Esophagus muscularis mucosa (tissue), 4 donors: ENCODE measurements around the gene SNUPN. TPM values are rescaled to one million over a fixed set of nuclear protein-coding genes. Genes with fewer than 3 reads are reported as not detected.

ENCODE experiments used
- DNase-seq: peaks from one replicate; pipeline ENCODE4 v3.0.0-alpha.2; 2017; ENCODE audit errors: extremely low spot score
- H3K27ac ChIP-seq, 4 donors: fragments of 200-600 bp; sonication (generic); replicated peaks in 1 of 4; 1 replicate in 3 of 4; 2 replicates in 1 of 4; pipeline ENCODE4 v1.5.1; 2016 to 2019; ENCODE audit warnings: mild to moderate bottlenecking in 1 of 4
- H3K27me3 ChIP-seq, 4 donors: fragments of 200-600 bp; sonication (generic); one replicate each; pipeline versions ENCODE4 v1.5.1 to v1.6.0; 2016 to 2019
- H3K36me3 ChIP-seq, 4 donors: fragments of 200-600 bp; sonication (generic); one replicate each; pipeline ENCODE4 v1.5.1; 2016 to 2019
- H3K4me1 ChIP-seq, 4 donors: fragments of 200-600 bp; sonication (generic); one replicate each; pipeline ENCODE4 v1.5.1; 2016 to 2019
- H3K4me3 ChIP-seq, 4 donors: fragments of 200-600 bp; sonication (generic); 1 replicate in 2 of 4; 2 replicates in 2 of 4; pipeline ENCODE4 v1.5.1; 2016 to 2019; ENCODE audit warnings: mild to moderate bottlenecking in 4 of 4, moderate library complexity in 1 of 4
- H3K9me3 ChIP-seq, 4 donors: fragments of 200-600 bp; sonication (generic); 1 replicate in 3 of 4; 2 replicates in 1 of 4; pipeline ENCODE4 v1.5.1; 2016 to 2019
- CTCF ChIP-seq, 3 experiments: fragments of 200-600 bp in 2 of 3; fragments of 450-650 bp in 1 of 3; sonication (generic) in 2 of 3; IDR thresholded peaks; one replicate each; pipeline ENCODE4 v1.5.1; 2017 to 2019; ENCODE audit warnings: antibody characterized with exemption in 3 of 3, mild to moderate bottlenecking in 2 of 3, moderate library complexity in 1 of 3
- EP300 ChIP-seq: sonication (generic); formaldehyde crosslinking; IDR thresholded peaks from one replicate; pipeline ENCODE4 v1.6.1; 2017; ENCODE audit warnings: antibody characterized with exemption
- POLR2A ChIP-seq: fragments of 450-650 bp; IDR thresholded peaks from one replicate; pipeline ENCODE4 v1.6.1; 2017; ENCODE audit warnings: antibody characterized with exemption, moderate library complexity, mild to moderate bottlenecking, low read depth
- POLR2AphosphoS5 ChIP-seq, 2 donors: sonication (generic); formaldehyde crosslinking; IDR thresholded peaks; one replicate each; pipeline ENCODE4 v1.6.1; 2017; ENCODE audit warnings: antibody characterized with exemption in 2 of 2
- WGBS: methylation state at CpG from one replicate; pipeline ENCODE4 v1.1.5; 2018; 5-methylcytosine and 5-hydroxymethylcytosine counted together
- intact Hi-C: fragments of 100-400 bp; cut with DNase I; formaldehyde crosslinking; loops from one replicate; pipeline ENCODE4 v1.15.1; 2023
- total RNA-seq, 4 donors: library from RNA; depleted of rRNA; stranded (reverse); fragments of >200 nt; gene quantifications; one replicate each; pipeline versions ENCODE4 v1.1.0 to v1.2.1, GENCODE V29; 2016

Gene SNUPN
- total RNA-seq, 4 donors from 2014 or later, result 16.6 to 23.4 (median 18.8) TPM

DNA sequence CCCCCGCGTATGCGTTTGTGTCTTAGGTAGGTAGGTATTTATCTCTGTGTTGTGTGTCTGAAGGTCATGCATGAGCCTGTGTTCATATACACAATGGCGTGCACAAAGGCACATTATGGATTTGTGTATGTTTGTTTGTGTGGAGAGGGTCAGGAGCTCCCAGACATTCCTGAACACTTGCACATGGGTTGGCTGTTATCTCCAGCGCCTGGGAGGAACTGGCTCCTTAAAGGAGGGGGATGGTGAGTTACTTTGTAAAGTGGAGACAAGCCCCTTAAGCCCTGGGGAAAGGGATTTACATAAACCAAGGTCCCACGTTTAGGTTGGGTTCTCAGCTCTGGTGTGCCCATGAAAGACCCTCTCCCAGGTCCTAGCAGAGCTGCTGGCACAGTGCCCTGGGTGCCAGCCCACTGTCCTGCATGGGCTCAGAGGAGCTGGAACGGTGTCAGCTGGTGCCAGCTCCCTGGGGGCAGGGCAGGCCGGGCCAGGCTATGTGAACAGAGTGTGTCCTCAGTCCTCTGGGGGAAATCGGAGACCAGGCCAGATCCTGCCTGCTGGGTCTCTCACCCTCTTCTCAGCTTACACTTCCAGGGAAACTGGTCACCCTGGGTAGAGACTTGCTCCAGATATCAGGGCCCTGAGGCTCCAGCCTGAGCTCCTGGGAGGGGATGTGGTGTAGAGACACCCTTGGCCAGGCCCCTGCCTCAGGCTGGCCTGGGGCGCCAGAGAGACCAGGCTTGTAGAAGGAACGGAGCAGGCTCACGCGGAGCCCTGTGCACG lies 47.3 kb upstream of the SNUPN start:
- H3K27me3 ChIP-seq, result no peaks in the 10 kb centered on the region
- peak; percentile 18 to 51 for TF ChIP-seq POLR2AphosphoS5 (IDR thresholded peaks at IDR 0.05)
- no peak for TF ChIP-seq POLR2A
- H3K27ac ChIP-seq, result peak overlapping the region; percentile 78 to 88 (median 87)
- H3K36me3 ChIP-seq, result peaks cover 0 to 38% (median 22%) of the 10 kb centered on the region in 4 donors
- WGBS, result 32% methylated on average over 10 of the region's 14 CpGs
- DNase-seq, result no peak
- intact Hi-C loops, result no loop called here
- peaks cover 28 to 70% (median 69%) of the 10 kb centered on the region in 4 donors for H3K4me1 ChIP-seq
- no peaks in the 10 kb centered on the region for H3K9me3 ChIP-seq
- peak overlapping the region in 2 of 4 donors; percentile 1 to 7 for H3K4me3 ChIP-seq

- peak overlapping the region; percentile 78 to 88 (median 87) for H3K27ac ChIP-seq
- TF ChIP-seq POLR2AphosphoS5 (IDR thresholded peaks at IDR 0.05) (peak in 1 of 2 donors; percentile 64), EP300 (no peak)
- DNase-seq, result no peak
- H3K9me3 ChIP-seq, result no peaks in the 10 kb centered on the region
- peaks cover 0 to 29% (median 13%) of the 10 kb centered on the region in 4 donors for H3K36me3 ChIP-seq
- no peak overlapping the region for H3K4me3 ChIP-seq
- no peaks in the 10 kb centered on the region for H3K27me3 ChIP-seq
- intact Hi-C loops, result no loop called here
- WGBS, result 66% methylated on average over 11 of the region's 11 CpGs
- peaks cover 37 to 79% (median 78%) of the 10 kb centered on the region in 4 donors for H3K4me1 ChIP-seq
These were observed 46.4 kb upstream of the SNUPN start for GRCh38 chr15:75671730-75672602.

DNA sequence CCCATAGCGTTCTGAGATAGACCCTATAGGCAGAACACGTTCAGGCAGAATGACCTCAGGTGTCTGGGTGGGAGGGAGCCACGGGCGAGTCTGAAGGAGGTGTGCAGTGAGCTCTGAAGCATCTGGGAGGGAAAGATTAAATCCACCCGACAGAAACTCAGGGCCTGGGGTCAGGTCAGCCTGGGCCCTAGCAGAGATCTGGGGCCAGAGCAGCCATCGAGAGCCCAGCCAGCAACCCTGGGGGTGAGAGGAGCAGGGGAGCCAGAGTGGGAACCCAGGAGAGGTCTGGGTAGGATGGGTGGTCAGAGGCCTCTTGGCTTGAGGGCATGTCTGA lies 44.3 kb upstream of the SNUPN start:
- Histone ChIP-seq H3K9me3 (no peaks in the 10 kb centered on the region), H3K4me1 (peaks cover 46 to 75% (median 70%) of the 10 kb centered on the region in 4 donors), H3K27ac (peak overlapping the region in 1 of 4 donors; percentile 11), H3K36me3 (peaks cover 0 to 8% (median 0%) of the 10 kb centered on the region in 4 donors), H3K27me3 (no peaks in the 10 kb centered on the region), H3K4me3 (no peak overlapping the region)
- no peak for TF ChIP-seq CTCF (IDR thresholded peaks at IDR 0.05)
- peak in 1 of 2 donors; percentile 2 for TF ChIP-seq POLR2AphosphoS5 (IDR thresholded peaks at IDR 0.05)
- DNase-seq, result no peak
- intact Hi-C loops, result no loop called here
- WGBS, result 85% methylated on average over 6 of the region's 6 CpGs

- no peaks in the 10 kb centered on the region for H3K9me3 ChIP-seq
- no peaks in the 10 kb centered on the region for H3K27me3 ChIP-seq
- peaks cover 45 to 70% (median 65%) of the 10 kb centered on the region in 4 donors for H3K4me1 ChIP-seq
- intact Hi-C loops, result no loop called here
- H3K4me3 ChIP-seq, result no peak overlapping the region
- 77% methylated on average over 7 of the region's 14 CpGs for WGBS
- no peak for DNase-seq
- peak overlapping the region in 2 of 4 donors; percentile 11 to 25 for H3K27ac ChIP-seq
- no peak for TF ChIP-seq POLR2AphosphoS5 (IDR thresholded peaks at IDR 0.05)
- TF ChIP-seq EP300, result no peak
- no peak for TF ChIP-seq CTCF (IDR thresholded peaks at IDR 0.05)
- no peak for TF ChIP-seq POLR2A
- H3K36me3 ChIP-seq, result peaks cover 0 to 3% (median 0%) of the 10 kb centered on the region in 4 donors
These were observed 43.8 kb upstream of the SNUPN start for GRCh38 chr15:75669191-75669878.

- Histone ChIP-seq H3K4me1 (peaks cover 26 to 55% (median 49%) of the 10 kb centered on the region in 4 donors), H3K36me3 (peaks cover 0 to 13% (median 3%) of the 10 kb centered on the region in 4 donors), H3K27me3 (no peaks in the 10 kb centered on the region), H3K4me3 (no peak overlapping the region), H3K27ac (peak overlapping the region; percentile 54 to 75 (median 69)), H3K9me3 (no peaks in the 10 kb centered on the region)
- TF ChIP-seq EP300 (no peak), POLR2A (no peak), CTCF (IDR thresholded peaks at IDR 0.05) (no peak), POLR2AphosphoS5 (IDR thresholded peaks at IDR 0.05) (peak; percentile 78)
- intact Hi-C loops, result no loop called here
- DNase-seq, result no peak
- 56% methylated on average over 9 of the region's 15 CpGs for WGBS
These were observed 41.4 kb upstream of the SNUPN start for GRCh38 chr15:75666823-75667501.
